ENCODE data around the gene AKR7A2.

The AKR7A2 gene

GRCh38 chr1:19347533-19348172 is 35.7 kb upstream of the AKR7A2 start:
- H3K9me2 ChIP-seq (replicated peaks; ENCODE audit: control insufficient read depth, low read length) = no peaks in the 10 kb centered on the region
- no peak for TF ChIP-seq EZH2phosphoT487 (IDR thresholded peaks at IDR 0.05; ENCODE audit: borderline replicate concordance, low read length)
- TF ChIP-seq, protein P1, sequence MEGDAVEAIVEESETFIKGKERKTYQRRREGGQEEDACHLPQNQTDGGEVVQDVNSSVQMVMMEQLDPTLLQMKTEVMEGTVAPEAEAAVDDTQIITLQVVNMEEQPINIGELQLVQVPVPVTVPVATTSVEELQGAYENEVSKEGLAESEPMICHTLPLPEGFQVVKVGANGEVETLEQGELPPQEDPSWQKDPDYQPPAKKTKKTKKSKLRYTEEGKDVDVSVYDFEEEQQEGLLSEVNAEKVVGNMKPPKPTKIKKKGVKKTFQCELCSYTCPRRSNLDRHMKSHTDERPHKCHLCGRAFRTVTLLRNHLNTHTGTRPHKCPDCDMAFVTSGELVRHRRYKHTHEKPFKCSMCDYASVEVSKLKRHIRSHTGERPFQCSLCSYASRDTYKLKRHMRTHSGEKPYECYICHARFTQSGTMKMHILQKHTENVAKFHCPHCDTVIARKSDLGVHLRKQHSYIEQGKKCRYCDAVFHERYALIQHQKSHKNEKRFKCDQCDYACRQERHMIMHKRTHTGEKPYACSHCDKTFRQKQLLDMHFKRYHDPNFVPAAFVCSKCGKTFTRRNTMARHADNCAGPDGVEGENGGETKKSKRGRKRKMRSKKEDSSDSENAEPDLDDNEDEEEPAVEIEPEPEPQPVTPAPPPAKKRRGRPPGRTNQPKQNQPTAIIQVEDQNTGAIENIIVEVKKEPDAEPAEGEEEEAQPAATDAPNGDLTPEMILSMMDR (IDR thresholded peaks at IDR 0.05; ENCODE audit: low read depth, low read length, poor library complexity, severe bottlenecking) = no peak
- H3K4me3 ChIP-seq (ENCODE audit: low read length) = no peak overlapping the region
- H4K20me1 ChIP-seq (ENCODE audit: control insufficient read depth, insufficient read depth, low read depth, low read length) = no peaks in the 10 kb centered on the region
- no peaks in the 10 kb centered on the region for H3K27me3 ChIP-seq (ENCODE audit: control insufficient read depth, low read length)
- no peaks in the 10 kb centered on the region for H3K79me2 ChIP-seq (ENCODE audit: control insufficient read depth, low read length)
- H3K4me2 ChIP-seq (ENCODE audit: low read length) = no peak overlapping the region
- H3K36me3 ChIP-seq (ENCODE audit: control insufficient read depth, low read length) = peaks cover 15% of the 10 kb centered on the region; the same call in 1 of the 2 replicates
- no peaks in the 10 kb centered on the region for H3K9me3 ChIP-seq (ENCODE audit: control insufficient read depth, insufficient read depth, low read length)
- H3K4me1 ChIP-seq (ENCODE audit: control insufficient read depth, low read length) = no peaks in the 10 kb centered on the region
- H3K27ac ChIP-seq (ENCODE audit: low read depth, low read length) = no peak overlapping the region
- H3F3A ChIP-seq (ENCODE audit: control insufficient read depth, insufficient read depth) = no peaks in the 10 kb centered on the region

- Histone ChIP-seq H3K27ac (ENCODE audit: low read depth, low read length) (no peak overlapping the region), H3K9me3 (ENCODE audit: control insufficient read depth, insufficient read depth, low read length) (no peaks in the 10 kb centered on the region), H4K20me1 (ENCODE audit: control insufficient read depth, insufficient read depth, low read depth, low read length) (peaks cover 4% of the 10 kb centered on the region; the same call in 1 of the 2 replicates), H3F3A (ENCODE audit: control insufficient read depth, insufficient read depth) (no peaks in the 10 kb centered on the region), H3K9me2 (replicated peaks; ENCODE audit: control insufficient read depth, low read length) (no peaks in the 10 kb centered on the region), H3K36me3 (ENCODE audit: control insufficient read depth, low read length) (peaks cover 17% of the 10 kb centered on the region), H3K4me3 (ENCODE audit: low read length) (no peak overlapping the region), H3K79me2 (ENCODE audit: control insufficient read depth, low read length) (no peaks in the 10 kb centered on the region; the same call in 1 of the 2 replicates), H3K4me1 (ENCODE audit: control insufficient read depth, low read length) (peaks cover 9% of the 10 kb centered on the region), H3K27me3 (ENCODE audit: control insufficient read depth, low read length) (no peaks in the 10 kb centered on the region), H3K4me2 (ENCODE audit: low read length) (no peak overlapping the region)
- TF ChIP-seq, protein P1 (IDR thresholded peaks at IDR 0.05; ENCODE audit: low read depth, low read length, poor library complexity, severe bottlenecking) = no peak
- TF ChIP-seq EZH2phosphoT487 (IDR thresholded peaks at IDR 0.05; ENCODE audit: borderline replicate concordance, low read length) = no peak
Observed at GRCh38 chr1:19346026-19346425, 34.1 kb upstream of the AKR7A2 start.

DNA sequence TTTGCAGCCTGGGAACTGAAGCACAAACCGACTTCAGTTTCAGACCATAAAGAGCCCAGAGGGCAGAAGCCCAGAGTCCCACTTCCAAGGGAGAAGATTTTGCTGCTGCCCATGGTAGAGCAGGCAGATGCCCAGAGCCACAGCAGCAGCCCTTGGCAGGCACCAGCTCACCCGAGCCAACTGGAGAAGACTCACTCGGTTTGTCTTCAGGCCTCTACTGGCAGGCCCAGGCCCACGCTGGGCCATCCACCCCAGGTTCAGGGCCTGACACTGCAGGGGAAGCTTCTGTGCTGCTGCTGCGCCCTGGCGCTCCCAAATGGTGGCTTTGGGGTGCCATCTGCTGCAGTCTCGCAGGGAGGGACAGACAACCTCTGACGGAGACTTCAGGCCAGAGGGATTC is 33.4 kb upstream of the AKR7A2 start:
- TF ChIP-seq EZH2phosphoT487 (IDR thresholded peaks at IDR 0.05; ENCODE audit: borderline replicate concordance, low read length) = no peak
- TF ChIP-seq, protein P1 (IDR thresholded peaks at IDR 0.05; ENCODE audit: low read depth, low read length, poor library complexity, severe bottlenecking) = no peak
- Histone ChIP-seq H3K79me2 (ENCODE audit: control insufficient read depth, low read length) (no peaks in the 10 kb centered on the region; the same call in 1 of the 2 replicates), H4K20me1 (ENCODE audit: control insufficient read depth, insufficient read depth, low read depth, low read length) (peaks cover 4% of the 10 kb centered on the region; the same call in 1 of the 2 replicates), H3K9me3 (ENCODE audit: control insufficient read depth, insufficient read depth, low read length) (no peaks in the 10 kb centered on the region), H3K27me3 (ENCODE audit: control insufficient read depth, low read length) (no peaks in the 10 kb centered on the region), H3K9me2 (replicated peaks; ENCODE audit: control insufficient read depth, low read length) (no peaks in the 10 kb centered on the region), H3K4me1 (ENCODE audit: control insufficient read depth, low read length) (peaks cover 10% of the 10 kb centered on the region), H3K4me2 (ENCODE audit: low read length) (no peak overlapping the region), H3K4me3 (ENCODE audit: low read length) (no peak overlapping the region), H3K27ac (ENCODE audit: low read depth, low read length) (no peak overlapping the region), H3F3A (ENCODE audit: control insufficient read depth, insufficient read depth) (no peaks in the 10 kb centered on the region), H3K36me3 (ENCODE audit: control insufficient read depth, low read length) (peaks cover 21% of the 10 kb centered on the region)

All from DOHH2 (cell line).